Stimulated activated naive CD4-positive, alpha-beta T cell (primary cell): Measurements from ENCODE around the gene PAX7.
"Not testable (repeated sequence)": the region's sequence is repeated elsewhere in the genome, so short reads cannot be mapped to it uniquely, and the experiment has no call there.

Experiments
- DNase-seq, 6 experiments: peaks; one replicate each; lab custom pipeline; 2025; lab: John Stamatoyannopoulos, UW

The PAX7 gene

DNA sequence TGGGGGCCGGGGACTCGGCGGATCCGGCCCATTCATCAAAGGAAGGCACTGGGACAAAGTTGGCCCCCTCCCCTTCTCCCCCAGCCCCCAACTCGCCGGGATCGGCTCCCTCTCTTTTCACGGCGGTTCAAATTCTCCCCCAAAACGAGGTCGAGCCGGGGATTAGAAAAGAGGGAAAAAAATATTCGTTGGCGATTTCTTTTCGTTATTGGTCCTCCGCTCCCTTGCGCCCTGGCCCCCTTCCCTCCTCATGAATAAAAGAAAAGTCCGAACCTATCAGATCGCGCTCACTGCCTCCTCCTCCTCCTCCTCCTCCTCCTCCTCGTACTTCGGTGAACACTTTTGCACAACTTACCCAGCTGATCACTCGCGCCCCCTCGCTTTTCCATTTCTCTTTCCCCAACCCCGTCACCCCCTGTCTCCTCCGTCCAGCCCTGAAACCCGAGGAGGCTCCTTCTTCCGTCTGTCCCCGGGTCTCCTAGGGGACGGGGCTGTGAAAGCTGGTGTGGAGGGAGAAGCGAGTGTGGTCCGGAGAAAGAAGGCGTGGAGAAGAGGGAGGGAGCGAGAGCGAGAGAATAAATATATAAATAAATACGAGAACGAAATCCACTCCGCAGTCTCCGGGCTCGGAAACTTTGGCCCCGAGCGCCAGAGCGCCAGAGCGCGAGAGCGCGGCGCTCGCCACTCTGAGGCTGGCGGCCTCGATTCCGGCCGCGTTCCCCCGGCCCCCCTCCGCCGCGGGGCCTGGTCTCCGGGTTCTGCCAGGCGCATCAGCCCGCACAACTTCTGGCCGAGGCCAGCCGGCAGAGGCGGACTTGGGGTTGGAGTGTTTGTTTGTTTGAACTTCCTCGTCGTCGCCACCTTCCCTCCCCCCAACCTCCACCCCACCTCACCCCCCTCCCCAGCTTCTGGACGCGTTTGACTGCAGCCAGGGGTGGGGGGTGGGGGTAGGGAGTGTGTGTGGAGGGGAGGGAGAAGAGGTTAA lies at the start of gene PAX7:
Gene PAX7, plus strand, starts transcription at position 336 of the 985 bp plus-strand sequence. CDS start 758 bp downstream, outside the sequence.
- DNase-seq: peak in 1 of 6 experiments; percentile 43

DNA sequence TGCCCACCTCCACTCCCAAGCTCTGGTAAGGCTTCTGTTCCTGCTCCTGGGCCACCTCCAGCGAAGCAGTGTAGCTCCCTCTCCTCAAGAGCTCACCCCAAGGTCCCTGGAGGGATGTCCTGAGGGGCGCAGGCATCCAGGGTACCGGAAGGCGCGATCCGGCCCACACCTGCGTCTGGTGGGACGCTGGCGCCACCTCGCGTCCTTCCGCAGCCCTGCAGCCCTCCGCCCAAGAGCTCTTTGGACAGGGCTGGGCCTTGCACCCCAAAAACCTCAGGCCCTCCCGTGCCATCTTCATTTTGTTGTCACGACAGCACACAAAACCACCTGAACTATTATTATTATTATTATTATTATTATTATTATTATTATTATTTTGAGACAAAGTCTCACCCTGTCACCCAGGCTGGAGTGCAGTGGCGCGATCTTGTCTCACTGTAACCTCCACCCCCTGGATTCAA lies 49.2 kb upstream of the PAX7 start:
- DNase-seq: peak in 2 of 6 experiments; percentile 8 to 11

DNA sequence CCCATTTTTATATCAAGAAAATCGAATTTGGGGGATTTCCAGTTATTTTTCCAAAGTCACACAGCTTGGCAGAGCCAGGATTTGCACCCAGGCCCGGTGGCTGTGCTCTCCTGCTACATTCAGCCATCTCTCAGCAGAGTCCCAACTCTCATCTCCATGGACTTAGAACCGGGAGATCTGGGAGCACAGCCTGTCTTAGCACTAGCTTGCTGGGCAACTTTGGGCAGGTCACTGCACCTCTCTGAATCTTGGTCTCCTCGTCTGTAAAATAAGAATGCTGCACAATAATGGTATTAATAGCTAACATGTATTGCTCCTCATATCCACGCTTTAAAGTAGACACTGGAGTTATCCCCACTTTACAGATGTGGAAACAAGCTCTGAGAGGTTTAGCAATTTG lies 47.8 kb upstream of the PAX7 start:
- no peak for DNase-seq

- no peak for DNase-seq
Observed at GRCh38 chr1:18583326-18583941, 47.2 kb upstream of the PAX7 start.

DNA sequence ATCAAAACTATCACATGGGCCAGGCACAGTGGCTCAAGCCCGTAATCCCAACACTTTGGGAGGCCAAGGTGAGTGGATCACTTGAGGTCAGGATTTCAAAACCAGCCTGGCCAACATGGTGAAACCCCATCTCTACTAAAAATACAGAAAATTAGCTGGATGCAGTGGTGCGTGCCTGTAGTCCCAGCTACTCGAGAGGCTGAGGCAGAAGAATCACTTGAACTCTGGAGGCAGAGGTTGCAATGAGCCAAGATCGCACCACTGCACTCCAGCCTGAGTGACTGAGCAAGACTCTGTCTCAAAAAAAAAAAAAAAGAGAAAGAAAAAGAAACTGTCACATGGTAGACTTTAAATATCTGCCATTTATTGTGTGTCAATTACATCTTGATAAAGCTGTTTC lies 44.6 kb upstream of the PAX7 start:
- not testable (repeated sequence) for DNase-seq

GRCh38 chr1:18588093-18588492 lies 42.6 kb upstream of the PAX7 start:
- no peak for DNase-seq

- no peak for DNase-seq
Observed at GRCh38 chr1:18592368-18592767, 38.3 kb upstream of the PAX7 start.

GRCh38 chr1:18597160-18598042 lies 33.2 kb upstream of the PAX7 start:
- peak in 5 of 6 experiments; percentile 44 to 78 (median 52) for DNase-seq

- DNase-seq: no peak
Observed at GRCh38 chr1:18599086-18599485, 31.6 kb upstream of the PAX7 start.

DNA sequence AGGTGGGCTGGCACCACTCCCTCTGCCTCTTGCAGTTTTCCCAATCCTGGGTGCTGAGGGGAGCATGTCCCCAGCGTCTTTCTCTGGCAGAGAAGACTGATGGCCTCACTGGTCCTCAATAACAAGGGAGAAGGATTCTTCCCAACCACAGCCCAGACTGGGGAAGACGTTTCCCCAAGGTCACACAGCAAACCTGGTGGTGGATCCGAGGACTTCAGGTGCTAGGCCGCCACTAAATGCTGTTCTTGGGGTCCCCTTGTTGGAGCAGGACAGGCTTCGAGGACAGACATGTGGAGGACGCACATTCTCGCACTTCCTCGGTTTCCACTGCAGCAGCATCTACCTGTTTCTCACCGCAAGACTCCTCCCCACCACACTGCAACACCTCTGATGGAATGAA lies 30.9 kb upstream of the PAX7 start:
- DNase-seq: no peak

- no peak for DNase-seq
Observed at GRCh38 chr1:18602533-18603211, 28.0 kb upstream of the PAX7 start.

GRCh38 chr1:18603212-18603852 lies 27.3 kb upstream of the PAX7 start:
- no peak for DNase-seq

GRCh38 chr1:18606443-18607288 lies 24.0 kb upstream of the PAX7 start:
- no peak for DNase-seq

DNA sequence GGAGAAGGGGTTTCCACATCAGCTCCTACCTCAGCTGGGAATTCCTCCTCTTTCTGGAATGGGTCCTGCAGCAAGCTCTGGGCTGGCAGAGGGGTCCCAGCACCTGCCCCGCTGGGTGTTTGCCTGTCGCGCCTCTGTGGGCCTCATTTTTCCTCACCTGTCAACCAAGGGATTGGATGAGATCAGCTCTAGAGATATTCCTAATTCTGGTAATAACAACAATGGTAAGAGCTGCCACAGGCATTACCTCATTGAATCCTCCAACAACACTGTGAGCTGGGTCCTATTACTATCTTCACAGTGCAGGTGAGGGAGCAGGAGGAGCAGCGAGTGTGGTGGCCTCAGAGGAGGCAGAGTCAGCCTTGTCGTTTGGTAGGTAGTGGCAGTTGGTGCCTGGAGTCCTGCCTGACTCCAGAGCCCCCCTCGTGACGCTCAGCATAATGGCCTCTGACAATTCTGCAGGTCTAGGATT lies 23.3 kb upstream of the PAX7 start:
- no peak for DNase-seq

- no peak for DNase-seq
Observed at GRCh38 chr1:18608534-18608933, 22.1 kb upstream of the PAX7 start.

GRCh38 chr1:18611311-18611710 lies 19.3 kb upstream of the PAX7 start:
- no peak for DNase-seq

GRCh38 chr1:18612073-18612472 lies 18.6 kb upstream of the PAX7 start:
- no peak for DNase-seq

- DNase-seq: no peak
Observed at GRCh38 chr1:18614069-18614735, 16.4 kb upstream of the PAX7 start.
